ENCODE results near the gene NLRP11.

DNA sequence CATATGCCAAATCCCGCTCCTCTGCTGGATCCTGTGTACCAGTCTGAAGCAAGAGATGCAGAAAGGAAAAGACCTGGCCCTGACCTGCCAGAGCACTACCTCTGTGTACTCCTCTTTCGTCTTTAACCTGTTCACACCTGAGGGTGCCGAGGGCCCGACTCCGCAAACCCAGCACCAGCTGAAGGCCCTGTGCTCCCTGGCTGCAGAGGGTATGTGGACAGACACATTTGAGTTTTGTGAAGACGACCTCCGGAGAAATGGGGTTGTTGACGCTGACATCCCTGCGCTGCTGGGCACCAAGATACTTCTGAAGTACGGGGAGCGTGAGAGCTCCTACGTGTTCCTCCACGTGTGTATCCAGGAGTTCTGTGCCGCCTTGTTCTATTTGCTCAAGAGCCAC is 26.6 kb upstream of the NLRP11 start:
- TF ChIP-seq POLR2A (IDR thresholded peaks at IDR 0.05; ENCODE audit: low read depth, low read length) (no peak), POLR2AphosphoS5 (IDR thresholded peaks at IDR 0.05; ENCODE audit: low read depth, low read length) (no peak)

Measured in GM12891 (cell line).